Measurements from ENCODE around the gene APLF. TPM values are rescaled to one million over a fixed set of nuclear protein-coding genes. Genes with fewer than 3 reads are reported as not detected.

Gene APLF
- total and polyA plus RNA-seq, 2 of the 8 experiments (the other 6 are each of a cell fraction or from before 2014, with no cell fraction given): 4.4 to 7.3 TPM

DNA sequence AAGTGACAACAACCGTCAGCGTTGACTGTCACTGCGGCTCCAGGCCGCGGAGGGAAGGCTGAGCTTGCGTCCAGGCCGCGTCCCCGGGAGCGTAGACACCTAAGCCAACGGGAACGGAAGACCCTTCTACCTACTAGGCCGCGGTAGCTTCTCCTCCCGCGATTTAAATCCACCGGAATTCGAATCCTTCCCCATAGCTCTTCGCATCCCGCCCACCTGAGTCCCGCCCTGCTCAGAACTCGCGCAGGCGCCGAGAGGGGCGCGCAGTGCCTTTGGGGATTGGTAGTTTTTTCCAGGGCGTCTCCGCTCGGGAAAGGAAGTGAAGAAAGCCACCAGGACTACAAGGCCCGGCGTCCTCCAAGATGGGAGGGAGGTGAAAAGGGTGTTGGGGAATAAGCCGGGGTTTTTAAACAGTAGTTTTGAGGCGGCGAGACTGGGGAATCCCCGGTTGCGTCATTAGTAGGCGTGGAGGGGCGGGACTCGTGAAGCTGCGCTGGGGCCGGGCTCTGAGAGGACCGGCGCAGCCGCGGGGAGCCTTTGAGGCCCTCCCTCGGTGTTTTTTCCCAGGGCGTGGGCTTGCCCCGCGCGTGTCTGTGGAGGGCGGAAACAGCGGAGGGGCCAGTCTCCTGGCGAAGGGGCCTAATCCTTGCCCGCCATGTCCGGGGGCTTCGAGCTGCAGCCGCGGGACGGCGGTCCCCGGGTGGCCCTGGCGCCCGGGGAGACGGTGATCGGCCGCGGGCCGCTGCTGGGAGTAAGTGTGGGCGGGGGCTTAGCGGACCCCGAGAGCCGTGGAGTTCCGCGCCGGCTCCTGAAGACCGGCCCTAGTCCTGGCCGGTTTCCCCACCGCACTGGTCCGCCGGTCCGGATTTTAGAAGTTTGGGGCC lies at the start of gene APLF, which contains the start of gene FBXO48 (continued):
- TF ChIP-seq NANOG (IDR thresholded peaks at IDR 0.05; ENCODE audit: insufficient read depth, low read depth, low read length, poor library complexity, severe bottlenecking) (peak; percentile 72), TCF12 (IDR thresholded peaks at IDR 0.05; ENCODE audit: low read depth, low read length) (no peak), SIRT6 (IDR thresholded peaks at IDR 0.05; ENCODE audit: low read length) (no peak), BCL11A (IDR thresholded peaks at IDR 0.05; ENCODE audit: low read depth in 2 of 2, low read length in 2 of 2) (no peak), SUZ12 (IDR thresholded peaks at IDR 0.05; ENCODE audit: low read length) (no peak), RAD21 (IDR thresholded peaks at IDR 0.05 in 1 of 2, conservative IDR thresholded peaks at IDR 0.05 in 1 of 2; ENCODE audit: low read depth in 2 of 2, low read length in 2 of 2) (no peak), ASH2L (IDR thresholded peaks at IDR 0.05; ENCODE audit: low read length) (peak; percentile 92), GABPA (IDR thresholded peaks at IDR 0.05; ENCODE audit: borderline replicate concordance, insufficient read depth, low read length) (no peak), FOSL1 (IDR thresholded peaks at IDR 0.05; ENCODE audit: insufficient read depth, low read depth, low read length) (no peak), SP2 (IDR thresholded peaks at IDR 0.05; ENCODE audit: low read length) (no peak), CEBPB (IDR thresholded peaks at IDR 0.05; ENCODE audit: low read depth, low read length) (peak; percentile 96), KDM5A (IDR thresholded peaks at IDR 0.05; ENCODE audit: low read length) (0 out of 2 replicates have a peak, but pooled peaks have one; percentile 32)
- TF ChIP-seq, protein P1, sequence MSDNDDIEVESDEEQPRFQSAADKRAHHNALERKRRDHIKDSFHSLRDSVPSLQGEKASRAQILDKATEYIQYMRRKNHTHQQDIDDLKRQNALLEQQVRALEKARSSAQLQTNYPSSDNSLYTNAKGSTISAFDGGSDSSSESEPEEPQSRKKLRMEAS (IDR thresholded peaks at IDR 0.05): no peak
- TF ChIP-seq, protein P2, sequence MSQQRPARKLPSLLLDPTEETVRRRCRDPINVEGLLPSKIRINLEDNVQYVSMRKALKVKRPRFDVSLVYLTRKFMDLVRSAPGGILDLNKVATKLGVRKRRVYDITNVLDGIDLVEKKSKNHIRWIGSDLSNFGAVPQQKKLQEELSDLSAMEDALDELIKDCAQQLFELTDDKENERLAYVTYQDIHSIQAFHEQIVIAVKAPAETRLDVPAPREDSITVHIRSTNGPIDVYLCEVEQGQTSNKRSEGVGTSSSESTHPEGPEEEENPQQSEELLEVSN (IDR thresholded peaks at IDR 0.05): no peak; the same call in 1 of the 2 replicates
